NCI-H1930 (cell line): ENCODE results near the gene EREG.
"Not testable (repeated sequence)": the region's sequence is repeated elsewhere in the genome, so short reads cannot be mapped to it uniquely, and the experiment has no call there.

Experiments used
- DNase-seq, 2 experiments: peaks; one replicate each; lab custom pipeline; 2025; lab: John Stamatoyannopoulos, UW

Gene EREG

DNA sequence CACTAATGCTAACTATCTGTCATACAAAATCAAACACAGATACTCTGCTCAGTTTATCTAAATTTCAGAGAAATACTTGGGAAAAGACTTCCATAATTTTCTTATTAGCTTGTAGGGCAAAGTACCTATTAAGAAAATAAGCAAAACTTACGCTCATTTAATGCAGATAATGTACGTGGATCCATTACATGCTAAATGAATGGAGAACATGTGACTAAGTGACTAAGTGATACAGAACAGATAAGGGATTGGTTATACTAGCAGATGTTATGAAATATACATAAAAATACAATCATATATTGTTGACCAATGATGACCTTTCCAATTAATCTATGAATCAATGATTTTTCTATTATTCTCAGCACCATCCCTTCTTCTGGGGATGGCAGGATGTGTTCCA, 25.7 kb downstream of the EREG start:
- DNase-seq = no peak

DNA sequence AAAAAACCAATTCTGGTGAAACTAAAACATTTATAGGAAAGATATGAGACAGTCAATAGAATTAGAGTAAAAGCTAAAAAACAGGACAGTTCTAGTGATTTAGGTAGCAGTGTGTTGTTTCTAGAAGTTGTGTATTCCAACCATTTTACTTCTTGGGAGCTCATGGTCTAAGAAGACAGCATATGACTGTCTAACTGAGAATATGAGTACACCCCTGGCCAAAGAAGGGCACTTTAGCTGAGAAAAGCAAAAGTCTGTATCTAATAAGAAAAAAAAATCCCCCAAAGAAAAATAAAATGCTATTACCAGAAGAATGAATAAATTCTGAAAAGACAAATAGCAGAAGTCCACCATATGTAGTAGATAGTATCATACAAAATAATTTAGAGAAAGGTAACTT, 26.4 kb downstream of the EREG start:
- no peak for DNase-seq

DNA sequence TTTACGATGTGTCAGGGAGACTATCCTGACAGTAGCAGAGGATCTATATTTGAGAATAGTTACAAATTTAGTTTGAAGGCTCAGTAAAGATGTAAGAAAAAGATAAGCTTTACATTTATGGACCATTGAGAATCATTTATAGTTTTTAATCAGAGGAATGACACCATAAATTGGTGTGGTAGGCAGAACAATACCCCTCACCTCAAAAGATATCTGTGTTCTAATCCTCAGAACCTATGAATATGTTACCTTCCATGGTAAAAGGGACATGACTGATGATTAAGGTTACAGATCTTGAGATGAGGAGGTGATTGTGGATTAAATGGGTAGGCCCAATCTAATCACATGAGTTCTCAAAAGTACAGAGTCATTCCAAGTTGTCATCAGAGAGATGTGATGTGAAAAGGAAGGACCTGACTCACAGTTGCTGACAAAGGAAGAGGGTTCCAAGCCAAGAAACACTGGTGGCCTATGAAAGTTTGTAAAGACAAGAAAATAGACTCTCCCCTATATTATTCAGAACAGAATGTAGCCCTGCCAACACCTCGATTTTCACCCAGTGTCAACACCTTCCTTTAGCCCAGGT, 27.0 kb downstream of the EREG start:
- DNase-seq = no peak

DNA sequence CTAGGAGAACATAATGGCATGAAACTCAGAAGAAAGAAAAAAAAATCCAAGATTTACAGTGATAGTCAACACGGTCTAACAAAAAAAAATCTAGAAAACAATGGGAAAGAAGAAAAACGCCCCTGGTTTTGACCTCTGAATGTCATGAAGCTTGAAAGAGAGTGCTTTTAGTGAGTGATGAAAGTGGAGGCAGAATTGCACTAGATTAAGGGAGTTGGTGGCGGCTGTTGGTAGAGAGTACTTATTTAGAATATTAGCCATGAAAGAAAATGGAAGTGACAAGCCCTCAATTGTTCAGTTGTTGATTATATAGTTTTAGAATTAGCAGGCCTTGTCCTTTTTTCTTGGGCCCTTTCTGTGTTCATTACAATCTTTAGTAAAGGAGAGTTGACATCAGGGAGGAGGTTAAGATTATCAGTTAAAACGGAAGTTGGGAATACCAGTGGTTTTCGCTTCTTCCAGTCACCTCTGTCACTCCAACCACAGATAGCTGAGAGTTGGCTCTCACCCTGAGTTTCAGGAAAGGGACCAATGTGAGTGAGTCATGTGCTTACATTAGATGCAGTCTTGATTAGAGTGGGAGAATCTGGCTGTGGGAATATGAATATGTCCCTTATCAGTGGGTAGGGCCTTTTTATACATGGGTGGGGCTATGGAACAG, 29.7 kb downstream of the EREG start:
- DNase-seq = no peak

DNA sequence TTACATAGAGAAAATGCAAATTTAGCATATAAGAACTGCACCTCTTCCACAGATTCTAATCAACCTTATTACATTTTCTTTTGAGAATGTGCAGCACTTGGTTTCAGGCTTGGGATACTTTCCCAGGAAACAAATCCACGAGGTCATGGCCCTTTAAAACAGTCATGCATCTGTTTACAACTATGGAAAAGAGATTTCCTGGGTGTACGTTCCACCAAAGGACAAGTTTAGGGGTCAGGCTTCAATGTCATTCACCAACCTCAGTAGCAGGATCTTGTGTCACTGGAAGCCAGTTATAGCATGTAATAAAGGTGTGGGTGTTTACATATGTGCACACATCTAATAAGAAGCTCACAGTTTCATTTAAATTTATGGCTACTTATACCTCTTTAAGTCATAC, 30.7 kb downstream of the EREG start:
- no peak for DNase-seq

DNA sequence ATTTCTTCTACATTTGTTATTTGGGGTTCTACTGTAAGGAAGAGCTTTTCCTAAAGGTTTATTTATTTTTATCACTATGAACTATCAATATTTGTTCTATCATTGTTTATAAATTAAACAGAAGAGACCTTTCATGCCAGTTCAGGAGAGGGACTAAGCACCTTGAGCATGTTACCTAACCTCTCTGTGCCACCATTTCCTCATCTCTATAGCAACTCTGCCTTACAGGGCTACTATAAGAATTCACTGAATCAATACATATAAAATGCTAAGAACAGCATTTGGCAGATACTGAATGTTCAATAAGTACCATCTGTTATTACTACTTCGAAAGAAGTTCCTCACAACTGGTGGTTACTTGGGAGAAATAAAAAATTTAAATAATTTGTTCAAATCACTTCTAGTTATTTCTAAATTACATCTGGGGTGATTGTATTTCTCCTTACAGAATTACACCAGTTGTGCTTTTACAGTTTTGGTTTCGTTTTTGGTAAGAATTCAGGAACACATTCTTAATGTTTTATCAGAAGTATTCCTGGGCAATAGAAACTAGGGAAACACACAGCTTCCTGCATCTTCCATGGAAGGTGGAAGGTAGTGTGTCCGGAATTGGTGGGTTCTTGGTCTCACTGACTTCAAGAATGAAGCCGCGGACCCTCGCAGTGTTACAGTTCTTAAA, 32.9 kb downstream of the EREG start:
- DNase-seq = no peak

DNA sequence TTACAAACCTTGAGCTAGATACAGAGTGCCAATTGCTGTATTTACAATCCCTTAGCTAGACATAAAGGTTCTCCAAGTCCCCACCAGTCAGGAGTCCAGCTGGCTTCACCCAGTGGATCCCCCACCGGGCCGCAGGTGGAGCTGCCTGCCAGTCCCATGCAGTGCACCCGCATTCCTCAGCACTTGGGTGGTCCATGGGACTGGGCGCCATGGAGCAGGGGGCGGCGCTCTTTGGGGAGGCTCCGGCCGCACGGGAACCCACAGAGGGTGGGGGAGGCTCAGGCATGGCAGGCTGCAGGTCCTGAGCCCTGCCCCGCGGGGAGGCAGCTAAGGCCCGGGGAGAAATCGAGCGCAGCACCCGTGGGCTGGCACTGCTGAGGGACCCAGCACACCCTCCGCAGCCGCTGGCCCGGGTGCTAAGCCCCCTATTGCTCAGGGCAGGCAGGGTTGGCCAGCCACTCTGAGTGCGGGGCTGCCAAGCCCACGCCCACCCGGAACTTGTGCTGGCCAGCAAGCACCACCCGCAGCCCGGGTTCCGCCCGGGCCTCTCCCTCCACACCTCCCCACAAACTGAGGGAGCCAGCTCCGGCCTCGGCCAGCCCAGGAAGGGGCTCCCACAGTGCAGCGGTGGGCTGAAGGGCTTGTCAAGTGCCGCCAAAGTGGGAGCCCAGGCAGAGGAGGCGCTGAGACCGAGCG, 34.1 kb downstream of the EREG start:
- DNase-seq = not testable (repeated sequence)

DNA sequence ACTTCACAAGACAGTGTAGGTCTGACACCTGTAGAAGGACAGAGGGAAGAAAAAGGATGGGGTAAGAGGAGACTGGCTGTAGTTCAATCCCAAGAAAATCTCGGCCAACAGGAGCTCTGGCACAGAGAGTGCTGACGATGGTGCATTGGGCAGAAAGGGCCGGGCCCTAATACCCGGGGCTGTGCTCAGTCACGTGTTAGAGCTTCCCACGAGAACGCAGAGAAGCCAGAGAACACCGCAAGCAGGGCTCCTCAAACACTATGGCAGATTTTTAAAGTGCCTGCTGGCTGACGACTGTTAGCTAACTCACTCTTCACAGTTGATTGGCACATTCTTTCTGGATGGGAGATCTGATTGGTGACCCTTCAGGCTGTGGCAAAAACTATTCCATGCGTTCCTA, 35.5 kb downstream of the EREG start:
- no peak for DNase-seq

DNA sequence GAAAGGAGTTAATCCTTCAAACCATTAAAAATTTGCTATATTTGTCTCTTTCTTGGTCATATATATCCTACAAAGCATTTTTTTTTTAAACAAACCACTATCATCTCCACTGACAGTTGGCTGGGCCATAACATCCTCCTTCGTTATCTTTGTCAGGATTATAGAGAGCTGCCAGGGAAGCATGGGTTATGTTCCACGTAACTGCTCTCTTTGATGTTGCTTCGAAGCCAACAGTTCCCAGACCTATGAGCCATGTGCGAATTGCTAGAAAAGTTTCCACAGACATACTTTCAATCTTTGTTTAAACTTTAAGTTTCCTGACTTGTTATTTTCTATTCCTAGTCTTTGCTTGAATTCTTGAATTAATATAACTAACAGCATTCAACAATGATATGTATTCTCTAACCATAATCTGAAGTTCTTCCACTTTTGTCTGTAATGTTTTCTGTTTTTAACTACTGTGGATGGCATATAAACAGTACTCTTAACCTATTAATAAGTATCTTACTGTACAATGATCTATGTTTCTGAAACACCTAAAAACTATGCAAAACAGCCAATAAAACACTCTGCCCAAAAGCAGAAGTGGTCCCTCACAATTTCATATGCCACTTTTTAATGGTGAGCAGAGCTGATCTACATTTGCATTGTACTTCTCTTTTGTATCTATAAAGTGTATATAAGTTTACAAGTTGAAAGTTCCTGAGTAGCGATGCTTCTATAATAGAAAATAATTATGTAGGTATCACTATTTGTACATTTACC, 37.9 kb downstream of the EREG start:
- no peak for DNase-seq

DNA sequence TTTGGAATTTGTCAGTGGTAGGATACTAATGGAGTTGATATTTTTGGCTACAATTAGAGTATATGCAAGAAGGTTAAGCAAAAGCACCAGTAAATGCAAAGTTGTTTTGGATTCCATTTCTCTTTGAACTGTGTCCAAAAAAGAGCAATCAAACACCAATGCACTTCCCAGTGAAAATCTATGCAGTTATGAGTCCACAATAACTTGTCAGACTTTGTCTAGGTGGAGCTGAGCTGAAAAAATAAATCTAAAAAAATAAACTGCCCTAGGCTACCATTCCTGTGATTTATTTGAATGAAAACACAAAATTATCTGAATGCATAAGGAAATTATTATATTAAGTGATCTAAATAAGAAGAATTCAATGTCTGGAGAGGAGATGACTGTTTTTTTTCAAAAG, 42.9 kb downstream of the EREG start:
- DNase-seq = no peak

DNA sequence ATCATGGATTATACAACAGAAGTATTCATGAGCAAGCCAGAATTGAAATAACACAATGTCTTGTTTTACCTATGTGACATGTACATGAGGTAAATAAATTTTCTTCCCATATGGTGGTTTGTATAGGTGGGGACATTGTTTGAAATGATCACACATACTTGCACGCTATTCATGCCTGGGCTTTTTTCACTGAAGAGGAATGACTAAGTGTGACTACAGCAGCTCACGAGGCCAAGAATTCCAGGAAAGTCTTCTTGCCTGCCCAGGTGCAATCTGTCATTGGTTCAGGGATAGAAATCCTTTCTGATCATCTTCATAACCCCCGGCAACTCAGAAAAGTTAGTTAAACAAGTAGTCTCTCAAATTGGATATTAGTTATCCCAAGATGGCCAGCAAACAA, 43.7 kb downstream of the EREG start:
- no peak for DNase-seq

DNA sequence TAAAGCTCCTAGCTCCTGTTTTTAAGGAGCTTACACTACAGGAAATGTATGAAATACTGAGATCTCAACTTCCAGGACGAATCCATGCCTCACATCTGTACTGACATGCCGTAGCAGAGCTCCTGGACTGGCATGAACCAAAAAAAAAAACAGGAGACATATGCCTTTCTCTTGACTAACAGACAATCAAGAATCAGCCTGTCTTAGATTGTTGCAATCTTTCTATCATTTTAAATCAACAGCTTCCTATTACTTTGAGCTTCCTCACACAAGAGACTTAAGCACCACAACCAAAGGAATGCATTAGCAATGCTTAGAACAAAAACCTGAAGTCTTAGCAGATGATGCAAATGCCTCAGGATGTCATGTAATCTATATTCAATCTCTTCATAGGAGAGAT, 45.3 kb downstream of the EREG start:
- DNase-seq = no peak

DNA sequence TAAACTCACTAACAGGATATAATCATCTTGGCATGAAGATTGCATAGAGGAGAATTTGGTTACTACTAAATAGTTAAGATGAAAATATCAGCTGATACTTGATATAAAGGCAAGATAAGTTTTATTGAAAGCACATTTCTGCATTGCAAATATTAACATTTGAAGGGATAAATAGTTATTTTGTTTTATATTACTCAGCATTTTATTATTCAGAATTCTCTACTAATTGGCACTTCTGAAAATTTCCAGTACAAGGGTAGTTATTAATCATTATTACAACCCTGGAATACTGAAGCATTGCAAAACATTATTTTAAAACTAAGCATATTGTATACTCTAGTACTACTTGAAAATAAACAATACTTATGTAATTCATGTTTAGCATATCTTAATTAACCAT, 47.3 kb downstream of the EREG start:
- DNase-seq = no peak

DNA sequence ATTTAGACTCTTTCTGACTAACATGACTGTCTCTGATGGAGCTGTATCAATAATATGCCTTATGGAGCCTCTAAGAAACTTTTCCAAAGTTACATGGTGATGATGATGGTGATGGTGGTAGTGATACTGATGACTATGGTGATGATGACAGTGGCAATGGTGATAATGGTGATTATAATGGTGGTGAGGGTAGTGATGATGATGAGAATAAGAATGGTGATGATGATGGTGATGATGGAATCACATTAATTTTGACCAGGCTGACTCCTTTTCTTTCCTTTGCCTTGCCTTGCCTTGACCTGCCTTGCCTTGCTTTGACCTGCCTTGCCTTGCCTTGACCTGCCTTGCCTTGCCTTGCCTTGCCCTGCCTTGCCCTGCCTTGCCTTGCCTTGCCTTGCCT, 48.3 kb downstream of the EREG start:
- no peak for DNase-seq

DNA sequence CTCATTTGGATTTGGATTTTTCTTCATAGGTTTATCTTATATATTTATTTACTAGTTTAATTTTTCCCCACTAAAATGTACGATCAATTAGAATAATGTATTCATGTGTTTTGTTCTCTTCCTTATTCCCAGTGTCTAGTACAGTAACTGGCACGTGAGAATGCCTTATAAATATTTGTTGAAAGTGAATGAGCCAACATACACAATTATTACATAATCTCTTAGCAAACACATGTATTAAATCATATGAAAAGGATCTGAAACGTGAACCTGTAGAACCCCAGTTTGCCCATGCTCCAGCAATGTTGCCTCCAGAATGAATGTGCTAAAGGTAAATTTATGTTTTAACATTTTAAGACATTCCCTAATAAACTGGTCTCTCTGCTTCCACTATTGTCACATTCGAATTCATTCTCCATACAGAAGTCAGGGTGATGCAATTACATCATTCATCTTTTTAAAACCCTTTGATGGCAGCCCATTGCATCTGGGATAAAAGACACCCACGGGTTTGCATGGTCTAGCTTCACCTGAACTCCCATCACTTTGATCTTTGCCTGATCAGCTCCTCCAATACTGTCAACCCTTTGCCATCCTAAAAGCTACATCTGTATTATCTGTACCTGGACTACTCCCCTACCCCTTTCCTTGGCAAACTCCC, 49.3 kb downstream of the EREG start:
- DNase-seq = no peak

DNA sequence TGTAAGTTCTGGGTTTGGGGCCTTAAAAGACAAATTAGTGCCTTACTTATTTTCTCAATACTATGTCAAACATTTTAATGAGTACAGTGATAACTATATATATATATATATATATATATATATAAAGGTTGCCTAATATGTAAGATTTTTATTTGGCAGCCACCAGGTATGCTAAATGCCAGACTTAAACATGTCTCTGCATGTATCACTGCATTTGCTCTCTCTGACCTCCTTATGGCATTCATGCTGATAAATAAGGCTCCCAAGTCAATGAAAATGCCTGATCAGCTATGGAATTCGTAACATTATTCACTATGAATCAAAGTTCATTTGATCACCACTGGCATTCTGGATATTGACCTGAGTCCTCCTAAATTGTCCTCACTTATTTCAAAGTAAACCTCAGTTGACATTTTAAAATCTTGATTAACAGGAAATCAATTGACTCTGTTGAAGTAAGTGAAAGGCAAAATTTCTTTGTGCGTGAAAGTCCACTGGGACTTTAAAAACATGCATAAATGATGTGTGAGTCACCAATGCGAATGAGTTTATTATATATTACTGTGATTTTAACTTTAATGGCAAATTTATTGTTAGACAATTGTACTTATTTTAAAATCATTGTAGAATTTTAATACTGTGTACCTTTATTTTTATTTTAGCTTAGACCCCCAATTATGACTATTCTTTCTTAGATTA, 50.8 kb downstream of the EREG start:
- DNase-seq = no peak

DNA sequence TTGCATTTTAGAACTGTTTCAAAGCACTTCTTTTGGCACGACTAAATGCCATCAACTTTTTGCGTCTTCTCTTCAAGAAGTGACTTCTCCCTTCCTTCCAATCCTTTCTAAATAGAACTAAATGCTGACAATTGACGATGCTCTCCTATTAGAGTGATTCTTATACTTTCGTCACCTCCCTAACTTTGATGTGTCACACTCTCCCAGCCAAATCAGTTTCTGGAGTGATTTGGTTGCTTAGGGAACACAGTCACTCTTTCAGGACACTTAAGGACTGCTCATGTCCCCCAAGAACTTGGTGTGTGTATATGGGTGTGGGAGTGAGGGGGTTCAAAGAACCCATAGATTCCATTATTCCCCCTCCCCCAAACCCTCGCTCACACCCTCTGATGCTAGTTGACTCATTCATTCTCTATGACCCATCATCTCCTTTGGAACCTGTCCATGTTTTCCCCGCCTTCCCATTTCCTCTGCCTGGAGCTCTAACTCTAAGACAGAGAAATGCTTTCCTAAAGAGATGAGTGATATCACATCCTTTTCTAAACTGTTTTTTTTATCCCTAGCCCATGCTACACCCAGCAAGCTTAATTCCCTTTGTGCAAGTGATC, 53.2 kb downstream of the EREG start:
- DNase-seq = no peak

DNA sequence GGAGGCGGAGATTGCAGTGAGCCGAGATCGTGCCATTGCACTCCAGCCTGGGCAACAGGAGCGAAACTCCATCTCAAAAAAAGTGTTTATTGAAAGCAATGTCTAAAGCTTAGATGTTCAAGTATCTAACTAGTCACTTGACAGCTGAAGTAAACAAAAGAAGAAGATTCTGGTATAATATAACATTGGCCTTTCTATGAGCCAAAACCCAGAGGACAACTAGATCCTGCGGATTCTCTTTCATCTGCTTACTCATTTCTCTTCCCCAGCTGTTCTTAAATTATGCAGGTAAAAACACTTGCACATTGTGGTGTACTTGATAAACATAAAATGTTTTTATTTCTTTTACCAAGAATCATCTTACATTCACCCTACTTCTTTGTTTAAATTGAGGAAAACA, 55.9 kb downstream of the EREG start:
- DNase-seq = no peak

DNA sequence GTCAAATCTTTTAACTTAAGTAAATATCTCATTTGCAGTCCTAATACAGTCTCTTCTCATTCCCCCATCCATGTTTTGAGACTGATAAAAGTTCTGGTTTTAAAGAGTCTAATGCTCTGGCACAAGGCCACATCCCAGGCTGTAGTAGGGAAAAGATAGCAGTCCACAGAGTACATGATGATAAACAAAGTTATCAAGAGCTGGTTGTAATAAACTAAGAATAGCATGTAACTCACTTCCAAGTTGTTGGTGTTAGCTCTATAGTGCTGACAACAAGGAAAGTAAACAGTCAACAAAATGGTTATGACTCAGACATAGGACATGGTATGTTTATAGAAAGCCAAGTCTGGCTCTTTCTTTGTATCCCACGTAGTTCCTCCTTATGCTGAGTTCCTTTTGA, 58.2 kb downstream of the EREG start:
- DNase-seq = no peak

DNA sequence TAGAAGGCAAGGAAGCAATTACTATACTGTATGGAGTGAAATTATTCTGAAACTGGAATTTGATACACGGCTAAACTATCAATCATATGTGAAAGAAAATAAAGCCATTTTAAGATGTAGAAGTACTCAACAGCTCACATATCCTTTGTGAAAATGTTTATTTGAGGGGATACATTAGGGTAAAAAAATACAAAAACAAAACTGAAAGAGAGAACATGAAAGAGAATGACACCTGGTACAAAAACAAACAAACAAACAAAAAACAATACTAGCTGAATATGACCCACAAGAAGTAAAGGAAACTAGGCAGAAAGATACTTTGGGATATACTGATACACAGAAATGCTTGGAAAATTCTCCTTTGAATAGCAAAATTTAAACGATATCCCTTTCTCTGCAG, 59.2 kb downstream of the EREG start:
- DNase-seq = no peak

DNA sequence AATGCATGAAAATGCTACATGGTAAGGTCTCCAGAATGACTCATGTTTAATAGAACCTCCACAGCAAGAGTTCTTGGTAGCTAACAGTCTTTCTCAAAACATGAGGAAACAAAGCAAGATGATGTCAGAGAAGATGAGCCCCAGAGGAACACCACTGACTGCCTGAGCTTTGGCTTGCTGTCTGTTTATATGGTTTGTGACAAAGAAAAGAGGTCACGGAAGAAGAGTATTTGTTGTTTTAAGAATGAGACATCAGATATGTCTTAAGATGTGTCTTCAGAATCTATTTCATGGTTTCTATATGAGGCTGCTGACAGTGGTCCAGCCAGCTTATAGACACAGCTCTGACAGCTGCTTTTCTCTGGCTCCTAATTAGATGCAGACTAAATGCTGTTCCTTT, 61.2 kb downstream of the EREG start:
- DNase-seq = no peak
